GM23248 (cell line): ENCODE measurements around the gene MDM1. TPM values are rescaled to one million over a fixed set of nuclear protein-coding genes. Genes with fewer than 3 reads are reported as not detected.
A peak's percentile ranks its signal among the peaks of the same experiment; 100 is the strongest.

Experiments
- DNase-seq: peaks from one replicate; pipeline ENCODE4 v3.0.0-alpha.2; 2015
- H2AFZ ChIP-seq: fragments of 200-600 bp; sonication (generic); 2 replicates; pipeline ENCODE4 v1.6.1; 2016; ENCODE audit warnings: antibody characterized with exemption
- H3F3A ChIP-seq: fragments of 200-600 bp; sonication (generic); 2 replicates; pipeline ENCODE4 v1.6.1; 2016; ENCODE audit warnings: mild to moderate bottlenecking, antibody characterized with exemption, mixed run types; ENCODE audit not compliant: insufficient read depth
- H3K27ac ChIP-seq: fragments of 200-600 bp; sonication (generic); 2 replicates; pipeline ENCODE4 v1.5.1; 2016; ENCODE audit warnings: mild to moderate bottlenecking
- H3K27me3 ChIP-seq: fragments of 200-600 bp; sonication (generic); replicated peaks from 2 replicates; pipeline ENCODE4 v1.6.1; 2016; ENCODE audit warnings: mild to moderate bottlenecking; ENCODE audit not compliant: insufficient read depth
- H3K36me3 ChIP-seq: fragments of 200-600 bp; sonication (generic); 2 replicates; pipeline ENCODE4 v1.6.1; 2016; ENCODE audit warnings: low read depth, mild to moderate bottlenecking
- H3K4me1 ChIP-seq: fragments of 200-600 bp; sonication (generic); 2 replicates; pipeline ENCODE4 v1.6.1; 2016; ENCODE audit warnings: mild to moderate bottlenecking; ENCODE audit not compliant: insufficient read depth
- H3K4me2 ChIP-seq: fragments of 200-600 bp; sonication (generic); one replicate; pipeline ENCODE4 v1.6.1; 2016; ENCODE audit warnings: mild to moderate bottlenecking; ENCODE audit not compliant: unreplicated experiment
- H3K4me3 ChIP-seq: fragments of 200-600 bp; sonication (generic); 2 replicates; pipeline ENCODE4 v1.5.1; 2016; ENCODE audit warnings: mild to moderate bottlenecking
- H3K79me2 ChIP-seq: fragments of 200-600 bp; sonication (generic); 2 replicates; pipeline ENCODE4 v1.6.1; 2016; ENCODE audit warnings: mild to moderate bottlenecking; ENCODE audit not compliant: insufficient read depth
- H3K9ac ChIP-seq: fragments of 200-600 bp; sonication (generic); 2 replicates; pipeline ENCODE4 v1.6.1; 2016; ENCODE audit warnings: mild to moderate bottlenecking
- H3K9me2 ChIP-seq: fragments of 200-600 bp; sonication (generic); 2 replicates; pipeline ENCODE4 v1.6.1; 2016; ENCODE audit warnings: mixed run types, mild to moderate bottlenecking, moderate library complexity; ENCODE audit not compliant: insufficient read depth
- H3K9me3 ChIP-seq: fragments of 200-600 bp; sonication (generic); one replicate; pipeline ENCODE4 v1.6.1; 2017; ENCODE audit warnings: low read depth
- H4K20me1 ChIP-seq: fragments of 200-600 bp; sonication (generic); 2 replicates; pipeline ENCODE4 v1.6.0; 2016; ENCODE audit not compliant: insufficient read depth
- EZH2 ChIP-seq: fragments of 200-600 bp; sonication (generic); IDR thresholded peaks from 2 replicates; pipeline ENCODE4 v1.6.1; 2018; ENCODE audit warnings: antibody characterized with exemption, mild to moderate bottlenecking; ENCODE audit not compliant: insufficient read depth, poor library complexity, severe bottlenecking
- EZH2phosphoT487 ChIP-seq: fragments of 200-600 bp; sonication (generic); IDR thresholded peaks from 2 replicates; pipeline ENCODE4 v1.6.1; 2018; ENCODE audit warnings: antibody characterized with exemption, moderate library complexity, mild to moderate bottlenecking, low read depth; ENCODE audit not compliant: insufficient read depth
- WGBS, 2 experiments: methylation state at CpG; one replicate each; pipeline ENCODE4 v1.1.6; 2015 to 2017; ENCODE audit warnings: low lambda C conversion rate in 2 of 2, low coverage in 1 of 2; ENCODE audit errors: missing lambda C conversion rate in 2 of 2; 5-methylcytosine and 5-hydroxymethylcytosine counted together
- in situ Hi-C: fragments of 300-500 bp; cut with MboI; formaldehyde crosslinking; loops from 2 replicates; pipeline ENCODE4 v1.15.0; 2020
- polyA plus RNA-seq: library from polyadenylated mRNA; unstranded; fragments of >200 nt; fragmentation: Nextera tagmentation; extraction: Ambion mirVana; gene quantifications from 2 replicates; pipeline ENCODE4 v1.2.1, GENCODE V29; 2016
- total RNA-seq: library from RNA; depleted of rRNA; stranded (reverse); fragments of >200 nt; shearing (Covaris generic); gene quantifications from 2 replicates; pipeline ENCODE4 v1.2.3, GENCODE V29; 2014

Gene MDM1
- total and polyA plus RNA-seq, 2 experiments from 2014 or later = 7.3 to 9.9 TPM

GRCh38 chr12:68358532-68359485 lies 26.6 kb upstream of the MDM1 start:
- Histone ChIP-seq H3K79me2 (no peaks in the 10 kb centered on the region), H3K4me1 (0 out of 2 replicates have a peak, but pooled peaks cover 7% of the 10 kb centered on the region), H3F3A (no peaks in the 10 kb centered on the region), H3K4me2 (no peak overlapping the region), H3K36me3 (no peaks in the 10 kb centered on the region), H2AFZ (no peak overlapping the region), H3K9me2 (no peaks in the 10 kb centered on the region), H3K4me3 (no peak overlapping the region), H4K20me1 (no peaks in the 10 kb centered on the region), H3K27me3 (no peaks in the 10 kb centered on the region), H3K27ac (no peak overlapping the region), H3K9ac (no peak overlapping the region), H3K9me3 (no peaks in the 10 kb centered on the region)
- in situ Hi-C loops = no loop called here
- 55 to 57% methylated on average over 10 of the region's 10 CpGs for WGBS, 2 experiments
- no peak for TF ChIP-seq EZH2phosphoT487
- TF ChIP-seq EZH2 = no peak
- peak; percentile 80 for DNase-seq

- H3F3A ChIP-seq = no peaks in the 10 kb centered on the region
- no peaks in the 10 kb centered on the region for H3K9me3 ChIP-seq
- H3K27ac ChIP-seq = no peak overlapping the region
- in situ Hi-C loops = no loop called here
- 89 to 94% methylated on average over 1 of the region's 1 CpG for WGBS, 2 experiments
- H3K4me1 ChIP-seq = peaks cover 9% of the 10 kb centered on the region; the same call in 1 of the 2 replicates
- H3K36me3 ChIP-seq = no peaks in the 10 kb centered on the region
- no peaks in the 10 kb centered on the region for H3K27me3 ChIP-seq
- H3K9me2 ChIP-seq = no peaks in the 10 kb centered on the region
- TF ChIP-seq EZH2phosphoT487 (no peak), EZH2 (no peak)
- no peak overlapping the region for H3K9ac ChIP-seq
- H3K4me3 ChIP-seq = no peak overlapping the region
- no peak for DNase-seq
- no peaks in the 10 kb centered on the region for H4K20me1 ChIP-seq
- no peaks in the 10 kb centered on the region for H3K79me2 ChIP-seq
- no peak overlapping the region for H3K4me2 ChIP-seq
- no peak overlapping the region for H2AFZ ChIP-seq
Measured at GRCh38 chr12:68356986-68357385, 24.8 kb upstream of the MDM1 start.

GRCh38 chr12:68356060-68356695 lies 24.0 kb upstream of the MDM1 start:
- Histone ChIP-seq H3K27me3 (no peaks in the 10 kb centered on the region), H3K36me3 (no peaks in the 10 kb centered on the region), H3K4me3 (no peak overlapping the region), H3K9me2 (no peaks in the 10 kb centered on the region), H3K79me2 (no peaks in the 10 kb centered on the region), H4K20me1 (no peaks in the 10 kb centered on the region), H3K9ac (no peak overlapping the region), H3K9me3 (no peaks in the 10 kb centered on the region), H3K27ac (no peak overlapping the region), H3K4me1 (peaks cover 16% of the 10 kb centered on the region), H2AFZ (no peak overlapping the region), H3F3A (no peaks in the 10 kb centered on the region), H3K4me2 (no peak overlapping the region)
- DNase-seq = no peak
- no peak for TF ChIP-seq EZH2phosphoT487
- TF ChIP-seq EZH2 = no peak
- in situ Hi-C loops = no loop called here

- no peaks in the 10 kb centered on the region for H3K9me2 ChIP-seq
- 74 to 80% methylated on average over 4 of the region's 4 CpGs for WGBS, 2 experiments
- H3K4me3 ChIP-seq = no peak overlapping the region
- H3K4me2 ChIP-seq = no peak overlapping the region
- peaks cover 9% of the 10 kb centered on the region for H3F3A ChIP-seq
- no peak overlapping the region for H2AFZ ChIP-seq
- H3K79me2 ChIP-seq = no peaks in the 10 kb centered on the region
- no peak overlapping the region for H3K9ac ChIP-seq
- no peaks in the 10 kb centered on the region for H4K20me1 ChIP-seq
- H3K4me1 ChIP-seq = peaks cover 27% of the 10 kb centered on the region
- TF ChIP-seq EZH2phosphoT487 = no peak
- no peaks in the 10 kb centered on the region for H3K9me3 ChIP-seq
- DNase-seq = no peak
- H3K27me3 ChIP-seq = no peaks in the 10 kb centered on the region
- in situ Hi-C loops = no loop called here
- H3K27ac ChIP-seq = no peak overlapping the region
- no peaks in the 10 kb centered on the region for H3K36me3 ChIP-seq
Measured at GRCh38 chr12:68354977-68355541, 22.9 kb upstream of the MDM1 start.
